Astrocyte (in vitro differentiated cells and primary cell): ENCODE data around the gene PSAP.

Experiments
- EZH2 ChIP-seq: IDR thresholded peaks from 2 replicates; pipeline ENCODE4 v1.6.1; 2012; ENCODE audit warnings: mild to moderate bottlenecking, low read length, inconsistent platforms; ENCODE audit not compliant: insufficient read depth
- TF ChIP-seq, protein P1 (sequence below): IDR thresholded peaks from 2 replicates; pipeline ENCODE4 v1.5.1; 2011; ENCODE audit warnings: low read depth, mild to moderate bottlenecking, inconsistent platforms, low read length, moderate library complexity; ENCODE audit not compliant: insufficient read depth

DNA sequence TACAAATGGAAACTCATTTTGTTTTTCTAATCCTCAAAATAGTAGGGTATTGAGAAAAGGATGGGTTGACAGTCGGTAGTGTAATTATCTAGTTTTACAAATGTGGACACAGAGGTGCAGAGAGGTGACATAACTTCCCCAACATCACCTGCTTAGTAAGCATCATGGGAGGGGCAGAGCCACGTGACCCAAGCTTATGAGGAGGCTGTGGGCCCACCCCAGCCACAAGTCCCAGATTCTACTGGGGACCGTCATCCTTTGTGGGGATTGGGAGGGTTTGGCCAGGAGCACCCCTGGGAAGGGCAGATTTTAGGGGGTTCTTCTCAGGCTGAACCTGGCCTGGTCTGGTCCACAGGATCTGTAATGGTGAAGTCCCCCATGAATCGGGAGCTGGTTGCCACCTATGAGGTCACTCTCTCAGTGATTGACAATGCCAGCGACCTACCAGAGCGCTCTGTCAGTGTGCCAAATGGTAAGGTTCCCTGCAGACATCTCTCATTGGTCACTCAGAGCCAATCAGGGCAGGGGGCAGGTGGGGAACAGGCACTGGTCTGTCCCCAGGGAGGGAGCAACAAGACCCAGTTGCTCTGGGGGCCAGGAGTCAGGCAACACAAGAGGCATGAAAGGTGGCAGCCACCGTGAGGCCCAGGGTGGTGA, 54.2 kb downstream of the PSAP start:
- TF ChIP-seq, protein P1, sequence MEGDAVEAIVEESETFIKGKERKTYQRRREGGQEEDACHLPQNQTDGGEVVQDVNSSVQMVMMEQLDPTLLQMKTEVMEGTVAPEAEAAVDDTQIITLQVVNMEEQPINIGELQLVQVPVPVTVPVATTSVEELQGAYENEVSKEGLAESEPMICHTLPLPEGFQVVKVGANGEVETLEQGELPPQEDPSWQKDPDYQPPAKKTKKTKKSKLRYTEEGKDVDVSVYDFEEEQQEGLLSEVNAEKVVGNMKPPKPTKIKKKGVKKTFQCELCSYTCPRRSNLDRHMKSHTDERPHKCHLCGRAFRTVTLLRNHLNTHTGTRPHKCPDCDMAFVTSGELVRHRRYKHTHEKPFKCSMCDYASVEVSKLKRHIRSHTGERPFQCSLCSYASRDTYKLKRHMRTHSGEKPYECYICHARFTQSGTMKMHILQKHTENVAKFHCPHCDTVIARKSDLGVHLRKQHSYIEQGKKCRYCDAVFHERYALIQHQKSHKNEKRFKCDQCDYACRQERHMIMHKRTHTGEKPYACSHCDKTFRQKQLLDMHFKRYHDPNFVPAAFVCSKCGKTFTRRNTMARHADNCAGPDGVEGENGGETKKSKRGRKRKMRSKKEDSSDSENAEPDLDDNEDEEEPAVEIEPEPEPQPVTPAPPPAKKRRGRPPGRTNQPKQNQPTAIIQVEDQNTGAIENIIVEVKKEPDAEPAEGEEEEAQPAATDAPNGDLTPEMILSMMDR = no peak
- no peak for TF ChIP-seq EZH2
